ENCODE measurements around the gene ABI1. TPM values are rescaled to one million over a fixed set of nuclear protein-coding genes. Genes with fewer than 3 reads are reported as not detected.

ABI1 gene
- total RNA-seq, 1 experiment from 2014 or later: 36.9 TPM

DNA sequence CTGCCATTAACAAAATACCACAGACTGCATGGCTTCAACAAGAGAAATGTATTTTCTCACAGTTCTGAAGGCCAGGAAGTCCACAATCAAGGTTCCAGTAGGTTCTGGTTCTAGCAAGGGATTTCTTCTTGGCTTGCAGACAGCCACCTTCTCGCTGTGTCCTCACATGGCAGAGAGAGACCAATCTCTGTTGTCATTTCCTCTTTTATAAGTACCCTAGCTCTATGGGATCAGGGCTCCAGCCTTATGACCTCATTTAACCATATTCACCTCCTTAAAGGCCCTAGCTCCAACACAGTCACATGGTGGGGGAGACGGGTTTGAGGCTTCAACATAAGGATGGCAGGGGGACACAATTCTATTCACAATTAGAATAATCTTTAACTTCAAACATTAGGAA, 23.6 kb downstream of the ABI1 start:
- no CpG with 5 or more reads among the region's 2 CpGs for WGBS (ENCODE audit: extremely low coverage, insufficient read length, low lambda C conversion rate)
- Histone ChIP-seq H3T11ph (ENCODE audit: low read length) (no peak overlapping the region), H3K9me3 (ENCODE audit: control insufficient read depth, low read depth, low read length) (no peaks in the 10 kb centered on the region), H4K91ac (ENCODE audit: insufficient read length, low read depth, low read length) (no peak overlapping the region), H2AK5ac (ENCODE audit: insufficient read length, low read length) (no peak overlapping the region), H3K18ac (ENCODE audit: insufficient read length, low read depth, low read length) (no peak overlapping the region), H4K5ac (ENCODE audit: insufficient read length, low read depth, low read length) (no peak overlapping the region), H2BK20ac (ENCODE audit: low read depth, low read length, poor library complexity, severe bottlenecking) (no peak overlapping the region), H3K23me2 (ENCODE audit: insufficient read length, low read depth, low read length, poor library complexity, severe bottlenecking) (no peaks in the 10 kb centered on the region), H3K23ac (ENCODE audit: insufficient read length, low read depth, low read length) (no peak overlapping the region), H2AFZ (ENCODE audit: low read length) (no peak overlapping the region), H3K79me2 (ENCODE audit: insufficient read depth, low read length) (peaks cover 8% of the 10 kb centered on the region; the same call in 1 of the 2 replicates), H2BK15ac (ENCODE audit: low read depth, low read length) (no peak overlapping the region), H2BK120ac (ENCODE audit: low read depth, low read length, poor library complexity, severe bottlenecking) (no peak overlapping the region), H3K4me2 (ENCODE audit: insufficient read depth, insufficient read length, low read length) (no peak overlapping the region), H3K56ac (ENCODE audit: insufficient read length, low read depth, low read length) (no peak overlapping the region), H3K79me1 (ENCODE audit: insufficient read depth, low read depth, low read length, poor library complexity, severe bottlenecking) (peaks cover 12% of the 10 kb centered on the region), H2BK5ac (ENCODE audit: insufficient read length, low read length) (no peak overlapping the region), H3K14ac (ENCODE audit: insufficient read depth, low read length) (no peak overlapping the region), H3K9ac (ENCODE audit: extremely low read depth, insufficient read length, low read length) (no peak overlapping the region), H2BK12ac (ENCODE audit: insufficient read length, low read depth, low read length) (no peak overlapping the region), H4K8ac (replicated peaks; ENCODE audit: insufficient read length, low read depth, low read length) (no peak overlapping the region), H3K4ac (ENCODE audit: low read depth, low read length) (no peak overlapping the region), H4K20me1 (ENCODE audit: control insufficient read depth, insufficient read depth, insufficient read length) (no peaks in the 10 kb centered on the region), H3K27me3 (ENCODE audit: insufficient read depth, low read length) (no peaks in the 10 kb centered on the region), H3K27ac (ENCODE audit: insufficient read length, low read depth, low read length) (no peak overlapping the region), H3K4me1 (ENCODE audit: insufficient read depth, low read length) (peaks cover 8% of the 10 kb centered on the region; the same call in 1 of the 2 replicates)
- no peaks in the 10 kb centered on the region for H3K27me3 Mint-ChIP-seq (ENCODE audit: low read depth)
- no peak overlapping the region for H3K4me3 Mint-ChIP-seq
- peak overlapping the region in 1 of 3 experiments; percentile 27; a peak in 2 of 7 replicates for H3K27ac Mint-ChIP-seq
- H3K36me3 Mint-ChIP-seq (ENCODE audit: insufficient read depth in 1 of 3, low read depth in 3 of 3): peaks cover 2 to 11% (median 5%) of the 10 kb centered on the region in 3 experiments; a peak in 5 of 7 replicates
- no peak for DNase-seq
- H3K4me1 Mint-ChIP-seq: peaks cover 18 to 25% of the 10 kb centered on the region in 2 experiments
- no peak for TF ChIP-seq CTCF (conservative IDR thresholded peaks at IDR 0.05)
- H3K9me3 Mint-ChIP-seq: no peaks in the 10 kb centered on the region; a peak in 1 of 5 replicates

Data from H9 (cell line).